SKM-1 treated with dmso at 0.1 percent for 144 hours (cell line): ENCODE data around the gene MARVELD1.
A peak's percentile ranks its signal among the peaks of the same experiment; 100 is the strongest.
"Not testable (repeated sequence)": the region's sequence is repeated elsewhere in the genome, so short reads cannot be mapped to it uniquely, and the experiment has no call there.

ENCODE experiments used
- DNase-seq: peaks from one replicate; lab custom pipeline; 2025; ENCODE audit not compliant: unreplicated experiment; lab: John Stamatoyannopoulos, UW

Gene MARVELD1

DNA sequence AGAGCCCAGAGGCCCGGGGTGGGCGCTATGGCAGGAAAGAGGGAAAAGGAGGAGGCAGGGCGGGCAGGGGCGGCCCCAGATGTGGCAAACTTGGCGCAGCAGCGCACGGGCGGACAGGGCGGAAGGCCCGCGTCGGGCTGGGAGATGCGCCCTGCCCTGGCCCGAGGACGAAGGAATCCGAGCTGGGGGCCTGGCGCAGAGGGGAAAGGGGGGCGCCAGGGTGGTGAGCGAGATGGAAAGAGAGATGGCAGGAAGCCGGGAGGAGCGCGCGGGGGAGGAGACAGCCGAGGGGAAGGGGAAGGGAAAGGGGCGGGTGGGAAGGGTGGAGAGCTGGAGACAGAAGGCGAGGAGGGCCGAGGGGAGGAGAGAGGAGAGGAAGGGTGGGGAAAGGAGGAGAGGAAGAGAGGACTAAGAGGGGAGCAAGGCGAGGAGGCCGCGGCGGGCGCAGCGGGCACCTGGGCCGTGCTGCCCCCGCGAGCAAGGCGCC, at the start of gene MARVELD1:
MARVELD1 (plus strand) TSS at position 392 of the 487 bp plus-strand sequence. CDS start 147 bp downstream, outside the sequence.
- peak; percentile 44 for DNase-seq

DNA sequence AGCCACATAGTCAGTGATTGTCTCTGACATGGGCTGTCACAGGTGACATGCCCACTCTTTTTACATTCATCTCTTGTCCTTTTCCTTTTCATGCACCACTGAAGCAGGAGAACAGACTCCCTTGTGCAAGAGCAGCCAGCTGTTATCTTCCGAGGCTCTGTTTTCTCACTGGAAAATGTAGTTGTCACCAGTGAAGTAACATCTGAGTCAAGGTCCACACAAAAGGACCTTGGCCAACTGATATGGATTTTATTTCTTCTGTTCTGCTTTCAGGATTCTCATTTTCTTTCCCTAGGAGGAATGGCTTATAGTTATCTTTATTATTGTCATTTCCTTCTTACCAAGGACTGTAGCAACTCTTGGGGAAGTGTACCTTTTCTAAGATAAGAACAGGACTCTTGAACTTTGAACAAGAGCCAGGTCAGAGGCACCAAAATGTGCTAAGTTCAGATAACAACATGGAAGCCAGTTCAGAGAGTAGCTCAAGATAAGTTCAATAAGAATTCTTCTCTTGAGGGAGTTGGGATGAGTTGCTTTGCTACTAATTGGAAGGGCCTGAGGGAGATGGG, 49.2 kb upstream of the MARVELD1 start:
- no peak for DNase-seq

DNA sequence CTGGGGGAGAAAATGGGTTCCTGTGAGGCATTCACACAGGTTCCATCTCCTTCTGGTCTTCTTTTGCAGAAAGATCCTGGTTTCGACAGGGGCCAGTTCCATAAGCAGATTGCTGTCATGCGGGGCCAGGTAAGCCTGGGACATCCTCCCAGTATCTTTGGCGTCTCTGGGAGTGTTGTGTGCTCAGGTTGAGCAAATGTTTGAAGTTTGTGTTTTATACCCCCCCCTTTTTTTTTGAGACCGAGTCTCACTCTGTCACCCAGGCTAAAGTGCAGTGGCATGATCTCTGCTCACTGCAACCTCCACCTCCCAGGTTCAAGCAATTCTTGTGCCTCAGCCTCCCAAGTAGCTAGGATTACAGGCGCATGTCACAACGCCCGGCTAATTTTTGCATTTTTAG, 46.5 kb upstream of the MARVELD1 start:
- DNase-seq, result no peak

DNA sequence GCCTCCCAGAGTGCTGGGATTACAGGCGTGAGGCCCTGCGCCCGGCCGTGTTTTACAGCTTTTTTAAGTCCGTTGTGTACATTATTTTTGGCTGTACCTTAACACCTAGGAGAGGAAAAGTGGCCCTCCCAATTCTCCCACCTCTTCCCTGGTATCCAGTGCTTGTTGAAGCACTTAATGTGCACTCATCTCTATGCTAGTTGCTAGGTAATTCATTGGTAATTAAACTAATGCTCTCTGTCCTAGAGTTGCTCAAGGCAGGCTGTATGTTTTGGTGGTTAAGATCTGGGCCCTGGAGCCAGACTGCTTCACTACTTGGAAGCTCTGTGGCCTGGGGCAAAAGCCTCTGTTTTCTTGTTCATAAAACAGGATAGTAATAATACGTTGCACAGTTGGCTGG, 46.1 kb upstream of the MARVELD1 start:
- no peak for DNase-seq

DNA sequence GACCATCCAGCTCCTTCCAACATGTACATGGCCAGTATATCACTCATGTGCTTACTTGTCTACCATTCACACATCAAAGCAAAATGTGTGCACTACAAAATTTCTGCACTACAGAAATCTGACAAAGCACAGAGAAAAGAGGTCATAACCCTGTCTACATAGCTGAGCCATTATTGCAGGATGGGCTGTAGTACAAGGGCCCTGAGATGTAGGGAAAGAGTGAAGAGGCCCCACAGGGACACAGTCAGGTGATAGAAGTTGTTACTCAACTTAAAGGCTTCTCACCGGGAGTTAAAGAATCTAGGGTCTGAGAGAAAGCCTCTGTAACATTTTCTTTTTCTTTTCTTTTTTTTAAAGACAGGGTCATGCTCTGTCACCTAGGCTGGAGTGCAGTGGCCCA, 44.0 kb upstream of the MARVELD1 start:
- no peak for DNase-seq

DNA sequence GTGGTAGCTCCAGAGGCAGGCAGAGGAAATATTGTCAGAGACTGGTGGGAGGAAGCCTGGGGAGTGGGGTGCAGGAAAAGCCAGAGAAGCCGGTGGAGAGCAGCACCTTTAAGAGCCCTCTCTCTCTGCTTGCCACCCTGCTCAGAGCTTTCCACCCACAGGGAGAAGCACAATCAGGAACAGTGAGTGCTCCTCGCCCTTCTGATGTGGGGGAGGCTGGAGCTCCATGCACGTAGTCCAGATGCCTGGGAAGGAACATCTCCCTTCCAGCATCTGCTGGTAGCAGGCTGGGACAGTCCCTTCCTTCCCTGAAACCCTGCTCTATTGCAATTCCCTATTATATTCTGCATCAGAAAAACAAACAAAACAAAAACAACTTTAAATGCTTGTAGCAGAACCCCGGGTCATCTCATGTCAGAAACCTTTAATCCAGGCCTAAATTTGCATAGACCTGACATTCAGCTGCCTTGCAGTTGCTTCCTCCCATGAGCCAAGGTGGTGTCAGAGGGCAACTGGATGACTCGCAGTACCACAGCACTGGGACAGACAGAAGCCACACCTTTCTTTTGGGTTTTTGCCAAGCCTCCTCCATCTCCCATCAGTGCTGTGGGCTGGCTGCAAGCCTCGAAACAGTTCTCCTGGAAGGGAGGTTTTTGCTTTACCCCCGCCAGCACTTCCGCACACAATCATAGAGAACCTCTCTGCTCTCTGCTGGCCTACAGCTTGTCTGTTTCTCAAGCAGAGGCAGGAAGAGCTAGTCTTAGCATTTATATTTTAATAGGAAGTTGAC, 39.6 kb upstream of the MARVELD1 start:
- no peak for DNase-seq

DNA sequence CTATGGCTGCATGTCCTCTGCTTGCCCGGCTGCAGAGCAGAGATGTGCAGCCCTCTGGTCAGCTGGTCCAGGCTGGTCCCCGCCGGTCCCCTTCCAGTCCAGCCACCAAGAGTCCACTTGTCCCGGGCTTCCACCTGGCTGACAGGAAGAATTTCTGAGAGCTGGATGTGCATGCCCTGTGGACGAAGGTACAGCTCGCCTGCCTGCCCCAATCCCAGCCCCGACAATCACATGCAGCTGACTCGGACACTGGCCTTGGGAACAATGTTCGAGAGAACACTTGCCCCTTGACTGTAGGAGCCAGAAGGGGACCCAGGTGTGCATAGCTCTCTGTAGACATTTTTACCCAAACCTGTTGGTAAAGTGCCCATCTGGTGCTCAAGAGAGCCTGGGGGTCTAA, 38.3 kb upstream of the MARVELD1 start:
- no peak for DNase-seq

DNA sequence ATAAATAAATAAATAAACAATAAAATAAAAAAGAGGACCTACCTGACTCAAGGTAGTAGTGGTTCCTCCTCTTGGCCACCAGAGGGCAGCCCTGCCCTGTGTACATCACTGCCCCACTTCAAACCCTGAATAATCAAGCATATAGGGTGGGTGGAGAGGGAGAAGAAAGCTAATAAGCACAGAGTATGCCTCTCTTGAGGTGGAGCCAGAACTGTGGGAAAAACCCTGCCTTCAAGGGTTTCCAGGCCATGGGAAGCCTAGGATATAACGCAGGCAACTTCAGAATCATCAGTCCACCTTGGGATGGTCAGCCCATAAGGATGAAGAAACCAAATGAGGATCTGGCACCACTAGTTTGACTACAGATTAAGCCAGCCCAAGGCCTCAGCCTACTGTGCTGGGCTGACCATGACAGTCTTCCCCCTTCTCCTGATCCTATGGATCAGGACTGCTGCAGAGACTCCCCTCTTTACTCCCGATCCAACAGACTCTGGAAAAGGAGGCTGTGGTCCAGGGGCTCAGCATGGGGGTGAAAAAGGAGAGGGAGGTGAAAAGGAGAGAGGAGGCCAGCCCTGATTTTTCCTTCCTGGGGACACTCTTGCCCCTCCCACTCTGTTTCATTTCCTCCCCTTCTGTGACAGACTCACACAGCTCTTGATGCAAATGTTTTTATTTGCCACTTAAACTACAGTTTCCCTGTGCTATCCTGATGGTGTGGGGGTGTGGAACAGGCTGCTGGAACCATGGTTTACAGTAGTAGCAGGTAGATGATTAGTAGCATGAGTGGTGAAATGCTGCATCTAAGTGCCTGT, 36.6 kb upstream of the MARVELD1 start:
- peak; percentile 37 for DNase-seq

DNA sequence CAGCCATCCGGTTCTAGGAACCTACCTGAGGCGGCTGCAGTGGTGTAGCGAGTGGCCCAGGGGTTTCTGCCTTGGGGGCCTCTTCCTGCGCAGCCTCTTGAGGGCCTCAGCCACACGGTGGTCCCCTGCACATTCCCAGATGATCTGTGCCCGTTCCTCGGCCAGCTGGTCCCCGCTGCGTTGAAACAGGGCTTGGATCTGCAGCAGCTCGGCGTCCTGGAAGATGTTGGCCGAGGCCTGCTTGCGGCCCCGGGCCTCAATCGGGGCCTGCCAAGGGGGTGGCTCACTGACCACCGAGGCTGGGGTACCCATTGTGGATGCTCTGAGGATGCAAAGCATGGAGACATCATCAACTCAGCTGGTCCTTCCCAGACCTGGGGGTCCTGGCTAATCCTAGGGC, 33.9 kb upstream of the MARVELD1 start:
- no peak for DNase-seq

DNA sequence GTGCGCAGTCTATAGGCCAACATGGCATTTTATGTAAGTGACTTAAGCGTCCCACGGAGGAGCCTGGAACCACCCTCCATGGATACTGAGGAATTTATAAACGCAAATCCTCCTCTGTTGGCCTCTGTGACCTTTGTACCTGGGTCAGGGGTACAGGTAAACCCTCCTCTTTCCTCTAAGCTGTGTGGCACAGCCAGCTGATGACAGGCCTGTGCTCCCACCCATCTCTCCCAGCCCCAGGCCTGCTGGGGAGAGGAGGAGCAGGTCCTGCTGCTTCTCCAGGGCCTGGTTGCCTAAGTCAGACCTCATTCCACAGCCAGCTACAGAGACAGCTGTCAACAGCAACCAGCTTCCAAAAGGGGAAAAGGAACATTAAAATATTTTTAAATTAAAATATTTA, 31.5 kb upstream of the MARVELD1 start:
- DNase-seq, result no peak

DNA sequence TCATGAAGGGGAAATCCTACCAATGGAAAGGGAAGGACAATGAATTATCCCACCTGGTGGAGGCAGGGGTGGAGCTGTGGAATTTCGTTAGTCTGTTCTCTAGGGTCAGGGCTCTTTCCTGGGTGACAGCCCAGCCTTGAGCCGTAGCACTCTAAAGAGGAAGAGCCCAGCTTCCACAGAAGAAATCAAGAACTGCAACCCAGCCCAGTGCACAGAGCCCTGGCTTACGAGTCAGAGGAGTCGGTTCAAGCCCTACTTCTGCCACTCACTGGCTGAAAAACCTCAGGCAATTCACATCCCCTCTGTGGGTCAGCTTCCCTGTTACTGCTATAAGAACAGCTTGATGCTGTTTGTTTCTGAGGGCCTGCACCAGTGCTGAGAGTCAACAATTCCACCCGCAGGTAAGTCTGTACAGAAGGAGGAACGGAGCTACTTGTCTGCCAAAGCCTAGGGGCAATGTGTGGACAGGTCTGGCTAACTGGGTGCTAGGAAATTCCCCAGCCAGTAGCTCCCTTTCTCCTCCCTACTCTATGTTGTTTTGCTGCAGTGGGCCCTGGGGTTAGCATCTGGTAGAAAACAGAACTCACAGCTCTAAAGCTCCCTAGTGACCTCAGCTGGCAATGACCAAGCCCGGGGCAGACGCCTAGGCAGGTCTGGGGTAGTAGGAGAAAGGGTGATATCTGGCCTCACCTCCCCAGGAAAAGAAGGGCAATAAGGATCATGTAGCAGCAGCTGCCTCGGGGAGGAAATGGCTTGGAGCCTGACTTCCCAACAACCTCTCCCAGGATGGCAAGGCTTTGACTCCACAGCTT, 29.8 kb upstream of the MARVELD1 start:
- peak; percentile 51 for DNase-seq

DNA sequence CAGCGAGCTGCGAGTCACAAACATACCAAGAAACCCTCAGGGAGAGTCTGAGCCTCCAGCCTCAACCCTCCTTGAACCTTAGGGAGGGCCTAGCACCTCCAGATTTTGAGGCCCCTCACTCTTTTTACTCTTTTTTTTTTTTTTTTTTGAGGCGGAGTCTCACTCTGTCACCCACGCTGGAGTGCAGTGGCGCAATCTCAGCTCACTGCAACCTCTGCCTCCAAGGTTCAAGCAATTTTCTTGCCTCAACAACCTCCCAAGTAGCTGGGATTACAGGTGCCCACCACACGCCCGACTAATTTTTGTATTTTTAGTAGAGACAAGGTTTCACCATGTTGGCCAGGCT, 29.2 kb upstream of the MARVELD1 start:
- DNase-seq, result not testable (repeated sequence)

DNA sequence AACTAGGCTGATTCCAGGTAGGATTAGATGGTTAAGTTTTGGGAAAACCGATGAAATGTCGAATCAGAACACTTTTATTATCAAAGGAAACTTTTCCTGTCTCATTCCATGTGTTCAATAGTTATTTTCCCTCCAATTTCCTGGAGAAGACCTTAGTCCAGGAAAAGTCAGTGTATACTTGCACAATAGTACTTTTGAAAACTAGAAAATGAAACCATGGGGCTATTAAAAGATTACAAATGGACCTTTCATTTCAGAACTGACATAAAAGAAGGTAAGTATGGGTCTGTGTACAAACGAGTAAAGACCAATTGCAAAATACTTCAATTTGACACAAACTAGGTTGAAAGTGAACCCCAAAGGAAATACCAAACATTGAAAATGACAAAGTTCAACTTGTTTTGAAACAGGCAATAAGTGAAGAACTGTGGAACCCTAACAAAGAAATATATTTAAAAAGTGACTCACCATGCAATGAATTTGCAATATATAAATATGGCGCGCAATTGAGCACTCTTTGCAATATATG, 28.6 kb upstream of the MARVELD1 start:
- no peak for DNase-seq

DNA sequence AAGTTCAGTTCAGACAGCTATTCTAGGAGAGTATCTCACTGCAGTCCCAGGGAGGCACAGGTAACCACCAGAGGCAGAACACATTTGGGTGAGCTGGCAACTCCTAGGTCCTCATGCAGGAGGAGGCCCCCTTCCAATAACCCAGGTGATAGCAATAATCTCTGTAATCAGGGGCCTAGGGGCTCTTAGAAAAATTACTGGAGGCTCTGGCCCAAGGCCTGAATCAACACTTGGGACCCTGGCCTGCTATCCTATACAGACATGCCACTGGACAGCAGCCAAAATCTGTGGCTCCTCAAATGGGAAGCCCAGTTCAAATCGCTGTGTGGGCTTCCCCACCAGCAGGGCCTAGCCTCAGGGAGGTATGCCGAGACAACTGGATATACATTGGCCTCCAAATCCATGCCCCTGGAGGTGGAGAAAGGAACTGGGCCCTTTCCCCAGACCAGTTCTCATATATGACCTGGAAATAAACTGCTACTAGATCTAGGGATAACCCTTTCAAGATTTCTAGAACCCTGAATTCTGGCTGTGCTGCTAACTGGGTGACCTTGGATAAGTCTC, 28.1 kb upstream of the MARVELD1 start:
- DNase-seq, result no peak

DNA sequence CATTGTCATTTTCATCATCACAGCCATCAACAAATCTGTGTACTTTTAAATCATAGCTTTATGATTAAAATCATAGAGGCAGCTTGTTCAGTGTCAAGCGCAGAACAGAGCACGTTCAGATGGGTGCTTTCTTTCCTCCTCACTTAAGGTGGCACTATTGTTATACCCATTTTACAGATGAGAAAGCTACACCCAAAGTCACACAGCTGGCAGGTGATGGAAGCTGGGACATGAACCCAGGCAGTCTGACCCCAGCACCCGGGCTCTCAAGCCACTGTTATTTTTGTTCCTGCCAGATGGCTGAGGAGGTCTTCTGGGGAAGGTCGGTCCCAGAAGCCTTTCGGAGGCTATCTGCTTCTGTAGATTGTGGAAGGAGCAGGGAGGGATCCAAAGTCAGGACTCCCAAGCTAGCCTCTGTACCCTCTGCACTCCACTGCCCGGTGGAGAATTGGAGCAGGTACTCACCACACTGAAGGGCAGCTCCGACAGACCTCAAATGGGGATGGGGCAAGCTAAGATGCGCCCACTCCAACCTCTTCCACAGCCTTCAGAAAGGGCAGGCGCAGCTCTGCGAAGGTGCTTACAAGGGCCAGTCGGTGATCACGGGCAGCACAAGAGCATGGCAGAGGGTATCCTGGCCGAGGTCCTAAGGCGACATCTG, 27.1 kb upstream of the MARVELD1 start:
- no peak for DNase-seq

DNA sequence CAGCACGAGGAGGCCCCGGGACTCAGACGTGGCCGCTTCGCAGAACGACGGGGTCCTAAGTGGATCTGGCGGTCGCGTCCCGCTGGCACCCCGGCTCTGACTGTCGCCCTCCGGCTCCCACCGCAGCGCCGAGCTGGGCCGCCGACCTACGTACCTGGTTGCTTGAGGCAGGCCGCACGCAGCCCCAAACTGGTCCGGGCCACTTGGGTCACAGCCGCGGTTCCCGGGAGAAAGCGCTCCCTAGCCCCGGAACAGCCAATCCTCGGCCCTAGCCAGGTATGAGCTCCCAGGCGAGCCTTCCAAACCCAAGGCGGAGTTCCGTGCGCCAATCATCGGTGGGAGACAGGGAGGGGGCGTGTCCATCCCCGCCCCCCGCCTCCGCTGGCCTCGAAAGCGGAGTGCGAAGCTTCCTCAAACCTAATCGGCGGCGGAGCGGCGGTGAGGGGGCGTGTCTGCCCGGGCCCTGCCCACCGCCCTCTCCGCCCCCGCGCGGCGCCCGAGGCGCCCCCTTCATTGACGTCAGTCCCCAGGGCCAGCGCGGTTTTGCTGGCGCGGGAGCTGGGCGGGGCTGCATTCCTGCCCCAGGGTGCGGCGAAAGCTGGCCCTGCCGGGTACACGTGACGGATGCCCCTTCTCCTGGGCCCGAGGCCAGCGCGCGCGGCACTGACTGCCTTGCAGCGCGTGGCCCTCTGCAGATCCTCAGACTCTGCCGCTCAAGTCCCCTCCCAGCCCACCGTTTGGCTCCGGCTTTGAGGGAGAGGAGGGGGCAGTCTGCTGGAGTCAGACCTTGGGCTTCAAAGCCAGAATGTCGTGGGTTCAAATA, 26.4 kb upstream of the MARVELD1 start, which contains the start of gene AVPI1:
AVPI1 (minus strand) TSS at position 280 of the 823 bp plus-strand sequence. CDS start 7,336 bp downstream, outside the sequence.
- peak; percentile 94 for DNase-seq

DNA sequence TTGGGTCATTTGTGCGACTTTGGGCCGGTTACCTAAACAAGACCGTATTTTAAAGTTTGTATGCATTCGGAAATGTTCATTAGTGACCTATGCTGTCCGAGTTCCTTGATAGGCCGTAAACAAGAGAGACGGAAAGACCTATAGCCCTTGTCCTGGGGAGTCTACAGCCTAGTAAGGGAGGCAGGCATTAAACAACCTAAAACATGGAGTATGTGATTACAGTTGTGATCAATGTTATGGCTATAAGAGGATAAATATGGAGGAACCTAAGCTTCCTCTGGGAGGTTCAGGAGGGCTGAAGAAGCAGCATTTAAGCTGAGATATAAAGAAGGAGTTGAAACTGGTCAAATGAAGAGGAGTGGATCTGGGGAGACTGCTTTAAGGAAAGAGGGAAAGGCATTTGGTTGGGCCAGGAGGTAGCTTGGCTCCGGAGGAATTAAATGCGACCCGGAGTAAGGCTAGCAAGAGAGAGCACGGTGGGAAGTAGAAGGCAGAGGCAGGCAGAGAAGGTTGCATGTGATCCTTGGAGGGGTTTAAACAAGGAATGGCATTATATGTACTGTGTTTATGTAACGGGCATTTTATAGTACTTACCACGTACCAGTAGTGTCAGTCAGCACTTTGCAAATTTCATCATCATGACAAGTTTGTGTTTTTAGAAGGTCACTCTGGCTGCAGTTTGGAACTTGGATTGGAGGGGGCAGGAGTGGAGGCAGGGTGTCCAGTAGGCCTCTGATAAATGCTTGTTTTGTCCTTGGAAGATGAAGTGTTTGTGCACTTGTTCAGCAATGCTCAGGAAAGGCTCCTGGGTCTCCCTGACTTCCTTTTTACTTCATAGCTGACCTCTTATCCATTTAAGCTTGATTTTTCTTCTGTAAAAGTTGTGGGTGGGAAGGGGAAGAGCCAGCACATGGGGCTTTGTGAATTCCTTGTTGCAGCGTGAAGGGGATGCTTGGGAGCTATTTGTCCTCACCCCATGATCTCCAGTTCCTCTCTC, 25.4 kb upstream of the MARVELD1 start:
- no peak for DNase-seq

DNA sequence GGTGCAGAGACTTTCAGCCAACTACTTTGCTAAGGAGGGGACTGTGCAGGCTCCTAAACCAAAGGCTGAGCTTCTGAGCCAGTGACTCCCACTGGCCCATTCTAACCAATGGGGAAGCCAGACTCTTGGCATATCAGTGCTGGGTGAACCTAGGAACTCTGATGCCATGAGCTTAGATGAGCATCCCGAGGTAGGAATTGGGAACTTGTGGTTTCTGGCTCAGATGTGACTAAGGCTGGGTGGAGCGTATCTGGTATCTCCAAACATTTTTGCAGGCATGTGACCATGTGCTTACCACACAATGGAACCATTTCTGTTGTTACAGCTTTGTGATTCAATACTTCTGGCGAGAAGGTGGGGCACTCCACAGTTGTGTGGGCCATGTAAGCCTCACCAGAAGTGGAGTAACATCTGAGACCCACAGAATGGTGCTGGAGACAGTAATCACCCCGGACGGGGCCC, 23.9 kb upstream of the MARVELD1 start:
- DNase-seq, result no peak
